RWPE2 (cell line): Measurements from ENCODE around the gene TMEM154.
A peak's percentile ranks its signal among the peaks of the same experiment; 100 is the strongest.

Source experiments
- ATAC-seq: fragments of 200-7000 bp; cut with Tn5 transposase; 3 replicates; pipeline ENCODE4 v1.9.1; 2021; ENCODE audit warnings: low read depth
- DNase-seq: peaks from one replicate; pipeline ENCODE4 v3.0.0-alpha.2; 2020; ENCODE audit warnings: low spot score
- H3K27ac ChIP-seq: fragments of 450-650 bp; 2 replicates; pipeline ENCODE4 v1.5.1; 2017; ENCODE audit warnings: mild to moderate bottlenecking; ENCODE audit not compliant: poor library complexity, severe bottlenecking
- H3K27me3 ChIP-seq: fragments of 250-450 bp; sonication (Bioruptor Pico); 2 replicates; pipeline ENCODE4 v1.5.1; 2021; ENCODE audit warnings: mild to moderate bottlenecking, moderate library complexity; ENCODE audit not compliant: insufficient read depth, poor library complexity, severe bottlenecking
- H3K36me3 ChIP-seq: fragments of 250-450 bp; sonication (Bioruptor Pico); 2 replicates; pipeline ENCODE4 v1.5.1; 2020; ENCODE audit warnings: low read depth, mild to moderate bottlenecking, moderate library complexity
- H3K4me1 ChIP-seq: fragments of 250-450 bp; sonication (Bioruptor Pico); 2 replicates; pipeline ENCODE4 v1.5.1; 2021; ENCODE audit warnings: mild to moderate bottlenecking, moderate library complexity; ENCODE audit not compliant: insufficient read depth, poor library complexity, severe bottlenecking
- H3K4me3 ChIP-seq: fragments of 250-450 bp; sonication (Bioruptor Pico); 2 replicates; pipeline ENCODE4 v1.5.1; 2021; ENCODE audit warnings: mild to moderate bottlenecking, moderate library complexity; ENCODE audit not compliant: severe bottlenecking
- H3K9me3 ChIP-seq: fragments of 250-450 bp; sonication (Bioruptor Pico); 2 replicates; pipeline ENCODE4 v1.5.1; 2021; ENCODE audit warnings: mild to moderate bottlenecking, moderate library complexity; ENCODE audit not compliant: severe bottlenecking
- TF ChIP-seq, protein P1 (sequence below): fragments of 450-650 bp; IDR thresholded peaks from one replicate; pipeline ENCODE4 v1.5.1; 2017; ENCODE audit warnings: mild to moderate bottlenecking, moderate library complexity; ENCODE audit not compliant: poor library complexity, severe bottlenecking

The TMEM154 gene

DNA sequence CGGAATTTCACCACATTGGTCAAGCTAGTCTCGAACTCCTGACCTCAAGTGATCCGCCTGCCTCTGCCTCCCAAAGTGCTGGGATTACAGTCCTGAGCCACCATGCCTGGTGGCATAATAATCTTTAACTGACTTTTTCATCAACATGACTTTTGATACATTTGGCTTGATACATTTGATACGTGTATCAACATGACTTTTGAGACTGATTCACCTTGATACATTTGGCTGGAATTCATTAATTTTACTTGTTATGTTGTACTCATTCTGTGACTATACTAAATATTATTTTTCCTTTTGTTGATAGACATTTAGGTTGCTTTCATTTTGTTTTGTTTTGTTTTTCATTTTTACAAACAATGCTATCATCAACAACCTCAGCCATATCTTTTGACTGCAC lies 6.3 kb downstream of the TMEM154 start:
- Histone ChIP-seq H3K4me1 (peaks cover 37% of the 10 kb centered on the region), H3K36me3 (peaks cover 63% of the 10 kb centered on the region), H3K9me3 (no peaks in the 10 kb centered on the region), H3K27me3 (no peaks in the 10 kb centered on the region), H3K27ac (peak overlapping the region; percentile 53), H3K4me3 (no peak overlapping the region)
- no peak for DNase-seq
- TF ChIP-seq, protein P1, sequence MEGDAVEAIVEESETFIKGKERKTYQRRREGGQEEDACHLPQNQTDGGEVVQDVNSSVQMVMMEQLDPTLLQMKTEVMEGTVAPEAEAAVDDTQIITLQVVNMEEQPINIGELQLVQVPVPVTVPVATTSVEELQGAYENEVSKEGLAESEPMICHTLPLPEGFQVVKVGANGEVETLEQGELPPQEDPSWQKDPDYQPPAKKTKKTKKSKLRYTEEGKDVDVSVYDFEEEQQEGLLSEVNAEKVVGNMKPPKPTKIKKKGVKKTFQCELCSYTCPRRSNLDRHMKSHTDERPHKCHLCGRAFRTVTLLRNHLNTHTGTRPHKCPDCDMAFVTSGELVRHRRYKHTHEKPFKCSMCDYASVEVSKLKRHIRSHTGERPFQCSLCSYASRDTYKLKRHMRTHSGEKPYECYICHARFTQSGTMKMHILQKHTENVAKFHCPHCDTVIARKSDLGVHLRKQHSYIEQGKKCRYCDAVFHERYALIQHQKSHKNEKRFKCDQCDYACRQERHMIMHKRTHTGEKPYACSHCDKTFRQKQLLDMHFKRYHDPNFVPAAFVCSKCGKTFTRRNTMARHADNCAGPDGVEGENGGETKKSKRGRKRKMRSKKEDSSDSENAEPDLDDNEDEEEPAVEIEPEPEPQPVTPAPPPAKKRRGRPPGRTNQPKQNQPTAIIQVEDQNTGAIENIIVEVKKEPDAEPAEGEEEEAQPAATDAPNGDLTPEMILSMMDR, result no peak
- peak; percentile 68 for ATAC-seq

DNA sequence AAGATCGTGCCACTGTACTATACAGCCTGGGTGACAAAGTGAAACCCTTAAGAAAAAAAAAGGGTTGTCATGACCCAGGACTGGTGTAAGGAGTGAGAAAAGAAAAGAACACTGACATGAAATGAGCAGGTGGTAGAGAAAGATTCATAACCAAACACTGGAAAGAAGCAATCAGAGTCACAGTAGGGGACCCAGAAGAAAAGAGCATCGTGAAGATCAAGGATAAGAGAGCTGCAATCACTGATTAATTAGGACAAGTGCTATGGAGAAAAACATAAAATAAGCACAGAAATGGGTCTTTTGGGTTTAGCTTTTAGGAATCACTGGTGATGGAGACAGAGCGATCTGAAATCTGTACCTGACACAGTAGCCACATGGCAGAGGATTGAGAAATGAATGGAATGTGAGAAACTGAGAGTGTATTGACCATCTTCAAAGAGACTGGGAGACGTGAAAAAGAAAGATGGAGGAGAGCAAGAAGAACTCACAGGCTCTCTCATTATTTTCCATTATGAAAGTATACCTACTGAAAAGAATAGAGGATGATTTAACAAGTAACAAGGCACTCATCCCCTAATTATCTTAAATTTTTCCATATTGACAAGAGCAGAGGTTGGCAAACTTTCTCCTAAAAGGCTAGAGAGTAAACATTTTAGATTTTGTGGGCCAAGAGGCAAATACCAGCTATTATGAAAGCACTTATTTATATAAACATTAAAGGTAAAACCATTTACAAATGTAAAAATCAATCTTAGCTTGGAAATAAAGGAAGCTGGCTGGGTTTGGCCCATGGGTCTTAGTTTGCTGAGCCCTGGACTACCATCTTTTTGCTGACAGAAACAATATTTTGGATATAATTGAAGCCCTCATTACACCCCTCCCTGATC lies 7.3 kb downstream of the TMEM154 start:
- no peaks in the 10 kb centered on the region for H3K27me3 ChIP-seq
- no peak for DNase-seq
- H3K27ac ChIP-seq, result peak overlapping the region; percentile 53
- ATAC-seq, result no peak
- peaks cover 30% of the 10 kb centered on the region for H3K4me1 ChIP-seq
- peaks cover 72% of the 10 kb centered on the region for H3K36me3 ChIP-seq
- H3K4me3 ChIP-seq, result no peak overlapping the region
- H3K9me3 ChIP-seq, result no peaks in the 10 kb centered on the region
- TF ChIP-seq, protein P1, result no peak

DNA sequence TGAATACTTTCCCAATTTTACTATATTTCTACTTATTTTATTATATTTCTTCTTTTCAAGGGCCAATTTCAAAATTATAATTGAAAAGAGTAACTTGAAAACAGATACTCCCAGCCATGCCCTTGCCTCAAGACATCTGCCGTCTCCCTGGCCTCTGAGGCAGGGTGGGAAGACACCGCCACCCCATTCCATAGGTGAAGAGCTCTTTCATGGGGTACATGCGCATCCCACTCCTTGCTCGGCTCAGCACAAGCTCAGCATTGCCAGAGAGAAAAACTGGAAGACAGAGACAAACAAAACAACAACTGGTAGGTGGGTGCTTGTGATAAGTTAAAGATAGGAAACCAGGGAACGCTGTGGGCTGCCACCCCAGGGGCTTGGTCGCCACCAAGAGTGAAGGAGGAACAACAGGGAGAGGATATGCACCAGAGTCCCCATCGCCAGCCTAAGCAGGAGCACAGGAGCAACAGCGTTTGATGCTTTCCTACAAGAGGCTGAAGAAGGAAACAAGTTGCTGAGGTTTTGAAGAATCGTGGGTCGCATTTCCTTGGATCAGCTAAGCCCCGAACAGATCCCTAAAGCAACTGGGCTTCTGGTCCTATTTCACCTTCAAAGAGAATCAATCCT lies 11.3 kb downstream of the TMEM154 start:
- H3K27me3 ChIP-seq, result no peaks in the 10 kb centered on the region
- no peaks in the 10 kb centered on the region for H3K9me3 ChIP-seq
- ATAC-seq (no peak), DNase-seq (no peak)
- H3K4me1 ChIP-seq, result peaks cover 7% of the 10 kb centered on the region
- no peak overlapping the region for H3K27ac ChIP-seq
- H3K4me3 ChIP-seq, result no peak overlapping the region
- peaks cover 77% of the 10 kb centered on the region for H3K36me3 ChIP-seq
- TF ChIP-seq, protein P1, result no peak

DNA sequence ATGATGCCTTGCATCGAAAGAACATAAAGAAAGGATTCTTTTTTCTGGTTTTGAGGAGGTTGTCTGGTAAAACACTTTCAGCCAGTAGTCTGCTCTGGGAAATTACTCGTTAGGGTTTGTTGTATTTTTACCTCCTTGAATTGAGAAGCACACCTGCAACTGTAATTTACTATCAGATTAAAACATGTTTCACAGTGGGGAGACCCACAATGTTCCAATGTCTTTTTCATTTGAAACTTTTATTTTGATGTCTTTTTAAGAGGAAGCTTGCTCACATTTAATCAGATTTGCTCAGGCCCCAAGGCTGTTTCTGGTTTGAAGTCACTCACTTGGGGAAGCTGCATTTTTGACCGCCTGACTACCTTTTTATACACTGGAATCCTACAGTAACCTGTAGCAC lies 12.0 kb downstream of the TMEM154 start:
- H3K4me3 ChIP-seq, result no peak overlapping the region

More for the DNA sequence above, 12.0 kb downstream of the TMEM154 start:
- no peak for DNase-seq
- Histone ChIP-seq H3K9me3 (no peaks in the 10 kb centered on the region), H3K36me3 (peaks cover 78% of the 10 kb centered on the region), H3K4me1 (peaks cover under 1% of the 10 kb centered on the region), H3K27me3 (no peaks in the 10 kb centered on the region), H3K27ac (no peak overlapping the region)
- TF ChIP-seq, protein P1, result no peak
- no peak for ATAC-seq
